Medulla oblongata (tissue), 1 donor: ENCODE measurements around the gene ACAD9.
"Not testable (repeated sequence)": the region's sequence is repeated elsewhere in the genome, so short reads cannot be mapped to it uniquely, and the experiment has no call there.

Experiments
- DNase-seq: peaks from one replicate; pipeline ENCODE4 v3.0.0-alpha.2; 2015; ENCODE audit errors: extremely low spot score

ACAD9 gene

DNA sequence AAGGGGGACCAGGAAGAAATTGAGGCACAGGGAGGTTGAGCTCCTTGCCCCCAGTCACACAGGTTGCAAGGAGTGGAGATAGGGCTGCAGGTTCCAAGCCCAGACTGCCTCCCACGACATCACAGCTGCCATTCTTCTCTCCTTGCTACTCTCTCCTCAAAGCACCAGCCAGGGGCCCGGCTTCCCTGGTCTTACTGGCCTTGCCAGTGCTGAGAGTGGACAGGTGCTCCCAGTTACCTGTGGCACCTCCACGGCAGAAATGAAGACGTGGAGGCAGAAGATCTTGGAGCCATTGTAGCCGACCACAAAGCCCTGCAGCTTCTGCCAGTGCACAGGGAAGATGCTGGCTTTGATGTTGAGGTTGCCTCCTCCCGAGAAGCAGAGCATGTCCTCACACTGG, 17.9 kb upstream of the ACAD9 start:
- no peak for DNase-seq

DNA sequence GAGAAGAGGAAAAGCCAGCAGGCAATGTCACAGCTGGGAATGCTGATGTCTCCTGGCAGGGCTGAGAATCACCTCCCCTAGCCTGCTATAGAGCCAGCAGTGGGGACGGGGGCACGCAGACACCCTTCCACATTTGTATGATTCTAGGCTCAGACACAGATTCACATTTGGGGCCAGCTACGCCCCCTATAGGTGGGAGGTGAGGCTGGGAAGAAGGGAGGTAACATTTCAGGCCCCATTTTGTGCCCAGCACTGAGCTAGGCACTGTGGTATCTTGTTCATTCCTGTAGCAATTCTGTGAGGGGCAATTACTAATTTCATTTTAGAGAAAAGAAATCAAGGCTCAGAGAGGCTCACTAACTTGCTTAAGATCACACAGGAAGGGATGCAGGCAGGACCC, 15.9 kb upstream of the ACAD9 start:
- DNase-seq: no peak

DNA sequence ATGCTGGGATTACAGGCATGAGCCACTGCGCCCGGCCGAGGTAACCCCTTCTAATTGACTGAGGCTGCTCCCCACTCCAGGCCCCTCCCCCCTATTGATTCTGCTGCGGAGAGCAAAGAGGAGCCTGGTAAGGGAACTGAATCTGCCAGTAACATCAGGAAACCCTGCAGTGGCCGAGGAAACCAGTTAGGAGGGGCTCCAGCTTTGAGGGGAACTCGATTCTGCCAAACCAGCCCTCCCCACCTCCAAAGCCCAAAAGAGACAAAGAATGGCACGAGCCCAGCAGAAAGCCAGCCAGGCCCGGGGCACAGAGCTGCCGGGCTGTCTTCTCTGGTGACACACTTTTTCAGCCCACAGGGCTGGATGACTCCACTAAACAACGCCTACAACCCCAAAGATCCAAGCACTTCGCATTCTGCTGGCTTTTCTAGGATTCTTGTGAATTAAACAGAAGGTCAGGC, 15.0 kb upstream of the ACAD9 start:
- peak; percentile 83 for DNase-seq

DNA sequence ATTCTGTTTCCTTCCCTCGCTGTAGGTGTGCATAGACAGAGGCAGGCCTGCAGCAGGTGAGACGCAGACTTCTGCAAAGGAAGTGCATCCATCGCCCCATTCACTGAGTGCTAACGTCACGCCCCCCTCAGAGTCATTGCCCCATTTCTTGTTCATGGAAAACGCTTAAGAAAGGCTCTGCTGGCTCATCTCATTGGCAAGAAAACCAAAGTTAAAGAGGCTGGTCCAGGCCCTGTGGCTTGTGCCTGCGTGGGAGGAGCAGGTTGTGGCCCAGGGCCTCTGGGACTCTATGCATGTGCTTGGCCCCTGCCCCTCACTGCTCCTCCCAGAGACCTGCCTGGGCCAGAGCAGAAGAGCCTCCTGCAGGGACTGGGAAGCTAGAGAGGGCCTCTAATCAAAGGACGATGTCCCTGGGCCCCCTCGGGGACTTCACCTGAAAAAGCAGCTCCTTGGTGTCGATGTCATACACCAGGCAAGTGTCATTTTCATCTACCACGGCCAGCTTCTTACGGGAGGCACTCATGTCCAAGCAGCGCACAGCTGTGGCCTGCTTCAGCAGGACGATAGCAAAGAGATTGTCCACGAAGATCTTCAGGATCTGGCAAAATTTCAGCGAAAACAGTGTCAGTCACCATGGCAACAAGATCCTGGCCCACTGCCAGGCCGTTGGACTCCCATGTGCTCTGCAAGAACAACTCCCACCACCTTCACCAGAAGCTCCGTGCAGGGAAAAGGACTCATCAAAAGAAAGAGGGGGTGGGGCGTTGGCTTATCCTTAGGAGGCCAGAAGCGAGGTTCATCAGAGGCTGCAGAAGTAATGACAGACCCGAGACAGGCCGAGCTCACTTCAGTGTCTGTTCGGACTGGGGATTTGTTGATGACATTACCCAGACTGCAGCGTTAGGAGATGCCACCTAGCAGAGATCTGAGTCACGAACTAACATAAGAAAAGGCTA, 14.3 kb upstream of the ACAD9 start:
- peak; percentile 66 for DNase-seq

DNA sequence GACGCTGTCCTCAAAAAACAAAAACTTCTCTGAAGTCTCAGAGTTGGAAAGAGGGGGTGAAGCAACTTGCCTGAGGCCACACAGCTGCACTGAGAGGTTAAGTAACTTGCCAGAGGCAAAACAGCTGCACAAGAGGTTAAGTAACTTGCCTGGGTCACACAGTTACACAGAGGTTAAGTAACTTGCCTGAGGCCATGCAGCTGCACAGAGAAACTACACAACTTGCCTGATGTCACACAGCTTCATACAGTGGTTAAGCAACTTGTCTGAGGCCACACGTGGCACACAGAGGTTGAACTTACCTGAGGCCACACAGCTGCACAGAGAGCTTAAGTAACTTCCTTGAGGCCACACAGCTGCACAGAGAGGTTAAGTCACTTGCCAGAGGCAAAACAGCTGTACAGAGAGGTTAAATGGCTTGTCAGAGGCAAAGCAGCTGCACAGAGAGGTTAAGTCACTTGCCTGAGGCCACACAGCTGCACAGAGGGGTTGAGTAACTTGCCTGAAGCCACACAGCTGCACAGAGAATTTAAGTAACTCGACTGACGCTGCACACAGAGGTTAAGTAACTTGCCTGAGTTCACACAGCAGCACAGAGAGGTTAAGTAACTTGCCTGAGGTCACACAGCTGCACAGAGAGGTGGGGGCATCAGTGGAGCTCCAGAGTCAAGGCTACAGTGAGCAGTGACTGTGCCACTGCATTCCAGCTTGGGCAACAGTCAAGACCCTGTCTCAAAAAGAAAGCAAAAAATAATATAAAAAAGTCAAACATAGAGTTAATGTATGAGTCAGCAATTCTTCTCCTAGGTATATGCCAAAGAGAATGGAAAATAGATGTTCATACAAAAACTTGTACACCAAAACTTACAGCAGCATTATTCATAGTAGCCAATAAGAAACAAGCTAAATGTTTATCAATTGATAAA, 12.0 kb upstream of the ACAD9 start:
- no peak for DNase-seq

DNA sequence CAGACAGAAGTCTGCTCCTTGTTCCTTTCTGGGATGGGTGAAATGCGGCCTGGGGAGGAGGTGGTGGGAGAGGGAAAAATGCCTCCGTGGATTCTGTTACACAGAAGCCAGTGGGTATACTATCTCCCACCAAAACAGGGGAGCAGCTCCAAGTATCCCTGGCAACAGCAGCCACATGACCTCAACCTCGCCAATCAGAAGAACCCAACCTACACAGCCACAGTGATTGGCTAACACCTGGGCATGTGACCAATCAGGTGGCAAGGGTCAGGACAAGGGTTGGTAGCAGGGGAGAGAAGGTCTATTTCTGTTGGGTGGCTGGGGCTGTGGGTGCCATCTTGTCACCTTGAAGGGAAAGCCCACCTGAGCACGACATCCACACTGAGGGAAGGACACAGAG, 9.1 kb upstream of the ACAD9 start:
- DNase-seq: no peak

DNA sequence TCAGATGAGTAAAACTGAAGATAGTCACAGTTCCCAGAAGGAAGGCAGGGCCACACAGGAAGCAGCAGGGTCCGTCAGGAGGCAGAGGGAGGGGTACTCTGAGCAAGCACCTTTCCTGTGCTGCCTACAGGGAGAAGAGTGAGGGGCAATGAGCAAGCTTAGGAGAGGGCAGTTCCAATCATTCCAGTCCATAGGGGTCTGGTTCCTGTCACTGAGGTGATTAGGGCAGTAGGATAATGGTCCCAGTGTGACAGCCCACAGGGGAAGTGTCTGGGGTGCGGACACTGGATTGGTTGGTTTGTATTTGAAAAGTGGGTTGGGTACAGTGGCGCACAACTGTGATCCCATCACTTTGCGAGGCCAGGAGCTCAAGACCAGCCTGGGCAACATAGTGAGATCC, 7.1 kb upstream of the ACAD9 start:
- DNase-seq: no peak

DNA sequence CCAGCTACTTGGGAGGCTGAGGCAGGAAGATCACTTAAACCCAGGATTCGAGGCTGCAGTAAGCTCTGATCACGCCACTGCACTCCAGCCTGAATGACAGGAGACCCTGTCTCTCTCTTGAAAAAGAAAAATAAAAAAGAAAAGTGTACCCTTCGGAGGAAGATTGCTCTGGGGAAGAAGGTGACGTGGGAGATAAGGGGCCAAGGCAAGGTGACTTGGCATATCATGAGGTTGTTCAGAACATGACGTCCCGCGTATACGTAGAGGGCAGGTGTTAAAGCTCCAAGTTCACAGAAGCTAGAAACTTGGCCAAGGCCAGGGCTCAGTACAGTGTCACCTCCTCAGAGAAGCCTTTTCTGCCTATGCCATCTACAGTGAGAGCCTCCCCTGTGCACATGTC, 6.7 kb upstream of the ACAD9 start:
- no peak for DNase-seq

DNA sequence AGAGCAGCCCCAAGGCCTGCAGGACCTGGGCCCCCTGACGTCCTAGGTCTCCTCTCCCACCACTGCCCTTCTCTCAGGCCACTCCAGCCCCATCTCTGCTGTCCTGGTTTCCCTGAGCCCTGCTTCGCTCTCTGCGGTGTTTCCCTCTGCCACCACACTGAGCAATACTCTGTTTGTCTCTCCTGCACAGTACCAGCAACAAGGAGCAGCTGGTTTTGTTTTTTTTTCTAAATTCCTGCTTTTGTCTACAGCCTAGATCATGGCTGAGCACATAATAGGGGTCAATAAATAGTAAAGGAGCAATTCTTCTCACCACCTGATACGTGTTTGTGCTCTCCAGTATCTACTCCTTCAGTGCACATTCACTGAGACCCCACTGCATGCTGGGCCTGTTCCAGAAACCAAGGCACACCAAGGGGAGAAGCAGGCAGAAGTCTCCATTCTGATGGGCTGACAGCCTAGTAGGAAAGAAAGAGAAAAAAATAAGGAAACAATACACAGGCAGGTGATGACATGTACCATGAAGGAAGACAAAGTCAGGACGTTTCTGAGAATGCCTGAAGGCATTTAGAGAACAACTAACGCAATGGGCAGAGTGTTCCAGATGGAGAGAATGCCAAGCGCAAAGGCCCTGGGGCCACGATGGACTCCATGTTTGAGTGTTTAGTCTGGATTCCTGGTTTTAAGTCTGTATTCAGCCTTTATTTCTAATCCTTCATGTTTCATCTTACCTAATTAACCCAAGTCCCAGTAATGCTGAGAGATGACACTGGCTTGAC, 6.0 kb upstream of the ACAD9 start:
- DNase-seq: no peak

DNA sequence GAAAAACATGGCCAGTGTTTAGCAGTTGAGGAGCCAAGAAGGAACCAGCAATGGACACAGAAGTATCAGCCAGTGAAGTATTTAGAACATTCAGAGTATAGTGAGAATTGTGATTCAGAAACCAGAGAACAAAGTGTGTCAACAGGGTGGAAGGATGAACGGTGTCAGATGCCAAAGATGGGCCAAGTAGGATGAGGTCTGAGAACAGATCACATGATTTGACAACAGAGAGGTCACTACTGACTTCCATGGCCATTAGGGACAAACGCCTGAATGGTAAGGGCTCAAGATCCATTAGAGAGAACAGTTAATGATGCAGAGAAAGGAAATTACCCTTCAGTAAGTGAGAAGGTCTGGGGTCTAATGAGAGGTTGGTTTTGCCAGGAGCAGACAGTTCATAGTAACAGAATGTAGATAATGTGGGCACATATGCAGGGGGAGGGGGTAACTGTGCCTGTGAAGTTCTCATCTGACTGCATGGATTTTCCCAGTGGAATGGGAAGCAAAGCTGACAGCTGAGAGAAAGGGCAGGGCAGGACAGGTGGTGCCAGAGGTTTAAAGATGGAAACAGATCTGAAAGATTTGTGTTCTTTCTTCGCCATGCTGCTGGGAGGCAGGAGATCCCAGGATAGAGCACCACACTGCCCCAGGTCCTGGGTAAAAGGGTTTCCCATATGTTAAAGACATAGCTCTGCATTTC, 4.8 kb upstream of the ACAD9 start:
- DNase-seq: no peak

DNA sequence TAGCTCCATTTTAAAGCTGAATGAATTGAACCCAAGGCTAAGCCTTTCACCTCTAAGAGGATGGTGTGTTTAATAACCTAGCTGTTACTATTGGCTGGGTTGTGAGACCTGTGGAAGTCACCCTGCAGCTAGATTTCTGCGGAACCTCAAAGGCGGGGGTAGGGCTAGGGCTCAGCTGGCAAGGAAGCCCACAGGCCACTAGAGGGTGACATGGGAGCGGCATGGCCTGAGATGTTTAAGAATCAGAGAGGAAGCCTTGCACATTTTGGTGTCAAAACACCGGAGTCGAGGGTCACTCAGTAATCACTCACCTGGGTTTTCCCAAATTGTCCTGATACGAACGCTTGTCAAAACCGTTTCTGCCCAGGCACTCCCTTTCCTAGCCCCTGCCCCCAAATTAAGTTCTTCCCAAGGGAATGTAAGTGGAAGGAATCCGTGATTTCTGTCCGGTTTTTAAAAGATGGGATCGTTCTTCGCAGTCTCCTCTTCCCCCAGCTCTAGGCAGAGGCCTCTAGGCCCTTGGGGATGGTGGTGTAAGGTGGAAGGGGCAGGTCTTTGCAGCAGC, 3.8 kb upstream of the ACAD9 start:
- peak; percentile 54 for DNase-seq

DNA sequence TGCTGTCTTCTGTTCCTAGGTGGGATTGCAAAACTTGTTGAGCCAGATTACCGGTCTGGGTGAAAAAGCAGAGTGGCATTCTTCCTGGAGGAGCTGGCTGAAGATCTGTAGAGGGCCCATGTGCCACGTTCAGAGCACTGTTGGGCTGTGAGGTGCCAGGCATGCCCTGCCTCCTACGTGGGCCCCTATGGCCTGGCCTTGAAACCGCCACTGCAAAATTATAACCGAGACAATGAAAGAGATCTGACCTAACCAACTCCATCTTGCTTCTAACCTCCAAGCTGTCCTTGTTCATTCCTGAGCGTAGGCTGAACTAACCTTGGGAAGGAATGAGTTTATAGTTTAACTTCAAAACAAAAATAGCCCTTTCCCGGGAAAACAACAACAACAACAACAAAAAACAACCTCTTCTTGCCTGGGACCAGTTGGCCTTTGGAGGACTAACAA, 1.4 kb upstream of the ACAD9 start:
- no peak for DNase-seq

DNA sequence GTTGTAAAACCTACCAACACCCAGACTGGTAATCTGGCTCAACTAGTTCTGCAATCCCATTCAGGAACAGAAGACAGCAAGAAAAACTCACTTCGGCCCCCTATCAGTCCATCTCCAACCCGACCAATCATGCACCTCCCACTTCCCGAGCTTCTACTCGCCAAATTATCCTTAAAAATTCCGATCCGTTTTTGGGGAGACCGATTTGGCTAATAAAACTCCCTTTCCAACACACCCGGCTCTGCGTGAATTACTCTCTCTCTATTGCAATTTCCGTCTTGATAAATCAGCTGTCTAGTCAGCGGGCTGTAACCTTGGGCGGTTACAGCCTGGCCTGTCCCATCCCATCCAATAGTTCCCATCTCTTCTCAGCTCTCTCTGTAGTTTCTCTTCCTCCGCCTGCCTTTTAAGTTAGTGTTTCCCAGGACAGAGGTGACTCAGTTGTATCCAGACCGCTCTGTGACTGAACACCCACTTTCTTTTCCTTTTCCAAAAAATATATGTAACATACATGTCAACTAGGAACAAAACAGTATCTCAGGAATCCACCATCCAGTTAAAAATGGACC, 780 bp upstream of the ACAD9 start:
- peak; percentile 48 for DNase-seq

DNA sequence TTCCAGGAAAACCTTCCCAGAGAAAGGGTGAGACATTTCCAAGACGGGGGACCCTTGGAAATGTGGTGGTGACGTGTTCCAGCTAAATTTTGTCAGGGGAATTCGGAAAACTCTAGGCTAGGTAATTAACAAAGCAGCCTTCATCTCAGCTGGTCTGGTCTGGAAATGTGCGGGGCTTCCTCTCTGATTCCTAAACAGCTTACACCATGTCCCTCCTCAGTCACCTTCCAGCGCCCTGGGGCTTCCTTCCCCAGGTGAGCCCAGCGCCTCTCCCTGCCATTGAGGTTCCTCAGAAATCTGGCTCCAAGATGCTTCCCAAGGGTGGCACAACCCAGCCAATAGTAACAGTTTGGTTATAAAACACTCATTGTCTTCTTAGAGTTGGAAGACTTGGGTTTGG, 571 bp downstream of the ACAD9 start:
- DNase-seq: no peak

DNA sequence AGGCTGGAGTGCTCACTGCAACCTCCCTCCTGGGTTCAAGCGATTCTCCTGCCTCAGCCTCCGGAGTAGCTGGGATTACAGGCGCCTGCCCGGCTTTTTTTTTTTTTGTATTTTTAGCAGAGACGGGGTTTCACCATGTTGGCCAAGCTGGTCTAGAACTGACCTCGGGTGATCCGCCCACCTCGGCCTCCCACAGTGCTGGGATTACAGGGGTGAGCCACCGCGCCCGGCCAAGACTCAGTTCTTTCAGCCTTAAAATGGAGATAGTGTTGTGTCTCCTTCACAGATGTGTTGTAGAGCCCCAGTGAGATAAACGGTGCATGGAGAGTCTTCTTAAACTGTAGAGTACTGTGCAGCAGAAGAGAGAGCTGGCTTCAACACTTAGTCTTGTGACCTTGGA, 1.0 kb downstream of the ACAD9 start:
- DNase-seq: not testable (repeated sequence)

DNA sequence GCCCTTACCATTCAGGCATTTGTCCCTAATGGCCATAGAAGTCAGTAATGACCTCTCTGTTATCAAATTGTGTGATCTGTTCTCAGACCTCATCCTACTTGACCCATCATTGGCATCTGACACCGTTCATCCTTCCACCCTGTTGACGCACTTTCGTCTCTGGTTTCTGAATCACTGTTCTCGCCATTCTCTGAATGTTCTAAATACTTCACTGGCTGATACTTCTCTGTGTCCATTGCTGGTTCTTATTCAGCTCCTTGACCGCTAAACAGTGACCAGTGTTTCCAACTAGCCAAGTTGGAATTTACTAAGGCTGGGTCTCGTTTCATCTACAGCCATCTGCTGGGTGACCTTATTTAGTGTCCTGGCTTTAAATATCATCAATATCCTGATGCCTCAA, 2.2 kb downstream of the ACAD9 start:
- DNase-seq: no peak

DNA sequence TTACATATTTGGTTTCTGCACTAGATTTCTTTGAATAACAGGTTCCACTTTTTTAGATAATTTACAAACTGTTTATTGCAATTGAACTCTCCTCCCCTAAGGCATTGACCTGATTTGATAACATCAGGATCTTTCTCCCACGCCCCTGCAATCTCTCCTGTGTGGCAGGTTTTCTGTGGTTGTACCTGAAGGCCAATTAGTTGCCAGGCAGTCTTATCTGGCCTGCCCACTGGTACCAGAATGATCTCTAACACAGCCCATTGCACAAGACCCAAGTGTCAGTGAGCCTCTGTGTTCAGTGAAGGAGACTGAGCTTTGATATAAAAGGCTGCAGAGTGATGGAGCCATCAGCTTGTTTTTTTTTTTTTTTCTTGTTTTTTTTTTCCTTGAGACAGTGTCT, 3.3 kb downstream of the ACAD9 start:
- DNase-seq: no peak

DNA sequence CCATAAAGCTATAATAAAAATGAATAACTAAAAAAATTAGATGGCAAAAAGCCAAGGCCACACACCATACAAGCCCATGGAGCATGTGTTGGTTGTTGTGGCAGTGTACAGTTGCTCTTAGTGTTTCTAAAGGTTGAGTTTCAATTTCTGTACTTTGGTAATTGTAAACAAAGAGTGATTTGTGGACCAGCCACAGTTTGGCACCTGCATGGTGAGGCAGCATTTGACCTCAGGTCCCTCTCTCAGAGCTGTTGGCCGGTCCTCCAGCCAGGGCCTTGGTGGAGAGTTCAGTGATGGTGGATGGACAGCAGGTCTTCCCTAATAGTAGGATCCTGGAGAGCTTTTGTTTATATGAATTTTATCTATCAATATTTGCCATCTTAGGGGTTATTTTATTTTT, 5.6 kb downstream of the ACAD9 start:
- DNase-seq: no peak

DNA sequence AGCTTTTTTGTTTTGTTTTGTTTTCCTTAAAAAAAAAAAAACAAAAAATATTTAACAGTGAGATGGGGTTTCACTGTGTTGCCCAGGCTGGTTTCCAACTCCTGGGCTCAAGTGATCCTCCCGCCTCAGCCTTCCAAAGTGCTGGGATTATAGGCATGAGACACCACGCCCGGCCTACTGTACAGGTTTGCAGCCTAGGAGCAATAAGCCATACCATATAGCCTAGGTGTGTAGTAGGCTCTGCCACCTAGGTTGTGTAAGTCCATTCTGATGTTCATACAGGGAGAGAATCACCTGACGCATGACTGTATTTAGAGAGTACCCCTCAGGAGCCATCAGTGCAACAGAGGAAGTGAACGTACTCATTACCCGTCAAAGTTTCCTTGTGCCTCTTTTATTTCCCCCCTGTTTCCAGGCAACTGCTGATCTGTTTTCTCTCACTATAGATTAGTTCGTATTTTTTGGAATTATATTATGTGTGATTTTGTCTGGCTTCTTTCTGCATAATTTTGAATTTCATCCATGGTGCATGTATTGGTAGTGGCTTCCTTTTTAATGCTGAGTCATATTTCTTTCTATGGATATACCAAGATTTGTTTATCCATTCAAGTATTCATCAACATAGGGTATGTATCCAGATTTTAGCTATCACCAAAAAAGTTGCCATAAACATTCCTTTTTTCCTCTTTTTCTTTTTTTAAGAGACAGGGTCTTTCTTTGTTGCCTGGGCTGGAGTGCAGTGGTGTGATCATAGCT, 9.9 kb downstream of the ACAD9 start:
- no peak for DNase-seq
